Lung microvascular endothelial cell (primary cell): ENCODE data around the gene PTPRN2. TPM values are rescaled to one million over a fixed set of nuclear protein-coding genes. Genes with fewer than 3 reads are reported as not detected.
"Not testable (repeated sequence)": the region's sequence is repeated elsewhere in the genome, so short reads cannot be mapped to it uniquely, and the experiment has no call there.

Experiments used
- DNase-seq, 2 donors: peaks; one replicate each; pipeline versions ENCODE4 v3.0.0 to v3.0.0-alpha.2; 2010; ENCODE audit warnings: low read depth in 2 of 2
- total RNA-seq: library from RNA; depleted of rRNA; stranded (reverse); fragments of >200 nt; gene quantifications from 2 replicates; pipeline ENCODE4 v1.2.1, GENCODE V29; 2014

Gene PTPRN2
- total RNA-seq, 1 donor from 2014 or later: 4.6 TPM

- no peak for DNase-seq
These were observed 879.4 kb downstream of the PTPRN2 start for GRCh38 chr7:157707983-157708918.

- no peak for DNase-seq
These were observed 883.3 kb downstream of the PTPRN2 start for GRCh38 chr7:157704365-157704764.

GRCh38 chr7:157703534-157704195 is 884.0 kb downstream of the PTPRN2 start:
- DNase-seq: no peak

GRCh38 chr7:157703131-157703530 is 884.5 kb downstream of the PTPRN2 start:
- no peak for DNase-seq

- DNase-seq: no peak
These were observed 885.2 kb downstream of the PTPRN2 start for GRCh38 chr7:157702311-157703023.

- not testable (repeated sequence) for DNase-seq
These were observed 886.0 kb downstream of the PTPRN2 start for GRCh38 chr7:157701395-157702180.

GRCh38 chr7:157700231-157701005 is 887.2 kb downstream of the PTPRN2 start:
- no peak for DNase-seq

GRCh38 chr7:157699357-157700013 is 888.1 kb downstream of the PTPRN2 start:
- no peak for DNase-seq

GRCh38 chr7:157697287-157697686 is 890.3 kb downstream of the PTPRN2 start:
- DNase-seq: not testable (repeated sequence)

GRCh38 chr7:157695609-157696008 is 892.0 kb downstream of the PTPRN2 start:
- DNase-seq: not testable (repeated sequence)

GRCh38 chr7:157694376-157694665 is 893.3 kb downstream of the PTPRN2 start:
- no peak for DNase-seq

- DNase-seq: no peak
These were observed 893.9 kb downstream of the PTPRN2 start for GRCh38 chr7:157693521-157694375.

- DNase-seq: no peak
These were observed 894.5 kb downstream of the PTPRN2 start for GRCh38 chr7:157693071-157693520.

- DNase-seq: no peak
These were observed 895.1 kb downstream of the PTPRN2 start for GRCh38 chr7:157692460-157693011.

- no peak for DNase-seq
These were observed 895.8 kb downstream of the PTPRN2 start for GRCh38 chr7:157691586-157692459.

GRCh38 chr7:157690833-157691585 is 896.6 kb downstream of the PTPRN2 start:
- DNase-seq: peak; percentile 78
